ENCODE results near the gene ABCB8. TPM values are rescaled to one million over a fixed set of nuclear protein-coding genes. Genes with fewer than 3 reads are reported as not detected.

ABCB8 gene
- total and polyA plus RNA-seq, 2 of the 4 experiments (the other 2 are of a cell fraction), result 16.3 to 26.8 TPM

- no peak overlapping the region for H2BK5ac ChIP-seq (ENCODE audit: low read depth, low read length, poor library complexity, severe bottlenecking)
- POLR2A ChIA-PET (ENCODE audit: unreplicated experiment), result no interaction called here
- no peak overlapping the region for H4K8ac ChIP-seq (ENCODE audit: low read depth in 2 of 2, low read length in 2 of 2)
- no peak overlapping the region for H3K23ac ChIP-seq (ENCODE audit: low read depth, low read length)
- no peak overlapping the region for H2AK5ac ChIP-seq (ENCODE audit: low read depth, low read length)
- no peak overlapping the region for H4K91ac ChIP-seq (ENCODE audit: insufficient read depth, low read depth, low read length)
- H3K9ac ChIP-seq (ENCODE audit: low read depth, low read length), result no peak overlapping the region
- BruUV-seq (replicated peaks), result no TSS peak
- dilution Hi-C loops (cut with HindIII; ENCODE audit: low sequenced_read_pairs, unreplicated experiment), result no loop called here
- TF ChIP-seq MXI1 (IDR thresholded peaks at IDR 0.05; ENCODE audit: borderline replicate concordance, low read depth, low read length), result no peak
- TF ChIP-seq CEBPB (IDR thresholded peaks at IDR 0.05; ENCODE audit: low read depth, low read length), result no peak
- no peak for TF ChIP-seq ELK1 (IDR thresholded peaks at IDR 0.05; ENCODE audit: borderline replicate concordance, low read depth, low read length)
- no peak for TF ChIP-seq NFE2L2 (IDR thresholded peaks at IDR 0.05; ENCODE audit: low read depth, low read length)
- no peak for TF ChIP-seq SMC3 (IDR thresholded peaks at IDR 0.05; ENCODE audit: low read depth, low read length)
- TF ChIP-seq USF2 (IDR thresholded peaks at IDR 0.05; ENCODE audit: low read depth, low read length), result no peak
- TF ChIP-seq POLR2A (IDR thresholded peaks at IDR 0.05; ENCODE audit: low read depth, low read length), result no peak
- no peak for TF ChIP-seq RAD21 (IDR thresholded peaks at IDR 0.05; ENCODE audit: low read length)
- TF ChIP-seq CHD1 (IDR thresholded peaks at IDR 0.05; ENCODE audit: low read depth, low read length), result no peak
- no peak for TF ChIP-seq RCOR1 (IDR thresholded peaks at IDR 0.05; ENCODE audit: insufficient replicate concordance, low read length)
- no peak for TF ChIP-seq RFX5 (IDR thresholded peaks at IDR 0.05; ENCODE audit: low read depth, low read length)
- TF ChIP-seq BHLHE40 (IDR thresholded peaks at IDR 0.05; ENCODE audit: low read depth, low read length), result no peak
- 37% methylated on average over 16 of the region's 31 CpGs; no CpG with 5 or more reads in 1 of the 2 experiments for WGBS, 2 experiments (ENCODE audit: extremely low coverage in 2 of 2, insufficient read length in 1 of 2)
- H2BK20ac ChIP-seq (ENCODE audit: low read depth, low read length), result no peak overlapping the region
- H3K4me2 ChIP-seq (ENCODE audit: low read depth, low read length), result no peak overlapping the region
- H3K14ac ChIP-seq (replicated peaks; ENCODE audit: low read depth, low read length), result no peak overlapping the region
- H3K79me1 ChIP-seq (ENCODE audit: low read depth in 1 of 2, low read length in 2 of 2), result no peaks in the 10 kb centered on the region
- intact Hi-C loops (cut with micrococcal nuclease), result no loop called here
- peak overlapping the region; percentile 43 for H2AFZ ChIP-seq (replicated peaks; ENCODE audit: low read length, poor library complexity)
- no peak overlapping the region for H3K56ac ChIP-seq (ENCODE audit: extremely low read depth, insufficient read depth, low read length)
- H3K4me1 ChIP-seq (ENCODE audit: control insufficient read depth, insufficient read depth, low read length), result peaks cover 4% of the 10 kb centered on the region; the same call in 1 of the 2 replicates
- no peak overlapping the region for H3K18ac ChIP-seq (ENCODE audit: low read depth, low read length)
- H4K20me1 ChIP-seq (ENCODE audit: insufficient read depth, low read length), result no peaks in the 10 kb centered on the region
- no peak overlapping the region; the same call in 1 of the 2 replicates for H4K5ac ChIP-seq (ENCODE audit: low read depth, low read length)
- H2AK9ac ChIP-seq (replicated peaks; ENCODE audit: low read depth, low read length, poor library complexity), result no peak overlapping the region
- no peaks in the 10 kb centered on the region for H3K9me1 ChIP-seq (ENCODE audit: insufficient read depth, low read length)
- H3K9me3 ChIP-seq (ENCODE audit: control insufficient read depth, insufficient read depth, low read length), result no peaks in the 10 kb centered on the region
- no peak for ATAC-seq (ENCODE audit: low read depth)
- H3K4ac ChIP-seq (ENCODE audit: low read depth, low read length), result no peak overlapping the region
- no peak overlapping the region for H2BK120ac ChIP-seq (ENCODE audit: low read depth, low read length)
- no peak overlapping the region for H3K4me3 ChIP-seq (ENCODE audit: insufficient read depth, low read depth, low read length)
- in situ Hi-C loops (cut with MboI; ENCODE audit: low sequenced_read_pairs), result loop anchor here (25.0 kb wide), 1 partner anchor 584 kb away; a partner anchor contains a TSS
- H3K27me3 ChIP-seq (ENCODE audit: control insufficient read depth, insufficient read depth, low read length), result peaks cover 7% of the 10 kb centered on the region
- no peak overlapping the region for H2BK15ac ChIP-seq (ENCODE audit: low read depth, low read length)
- CTCF ChIA-PET, result no interaction called here
- no peak for DNase-seq
- no peak overlapping the region for H3K27ac ChIP-seq (ENCODE audit: insufficient read depth, low read length)
- no peaks in the 10 kb centered on the region for H3K36me3 ChIP-seq (ENCODE audit: control insufficient read depth, insufficient read depth, low read length)
Observed at GRCh38 chr7:150996376-150997074, 31.7 kb upstream of the ABCB8 start.
